ENCODE results near the gene ALDOB. TPM values are rescaled to one million over a fixed set of nuclear protein-coding genes. Genes with fewer than 3 reads are reported as not detected.

The ALDOB gene
- total and polyA plus RNA-seq, 2 of the 13 experiments (the other 11 are each of a cell fraction or from before 2014, with no cell fraction given) = 0.29 to 0.97 TPM

- TF ChIP-seq ZHX2 (IDR thresholded peaks at IDR 0.05; ENCODE audit: low read depth) (peak; percentile 89), ZHX2 (CRISPR knock-in tag; IDR thresholded peaks at IDR 0.05; ENCODE audit: borderline replicate concordance) (no peak), ATF5 (CRISPR knock-in tag; IDR thresholded peaks at IDR 0.05; ENCODE audit: low read depth) (peak; percentile 71; the same call in 1 of the 2 replicates), CC2D1A (CRISPR knock-in tag; IDR thresholded peaks at IDR 0.05) (no peak), MAX (IDR thresholded peaks at IDR 0.05) (peak; percentile 52), ZFP91 (CRISPR knock-in tag; IDR thresholded peaks at IDR 0.05; ENCODE audit: borderline replicate concordance) (peak; percentile 80; the same call in 1 of the 2 replicates), CREBL2 (CRISPR knock-in tag; IDR thresholded peaks at IDR 0.05; ENCODE audit: borderline replicate concordance) (no peak), ZNF260 (CRISPR knock-in tag; IDR thresholded peaks at IDR 0.05; ENCODE audit: borderline replicate concordance, low read depth) (no peak), MED1 (CRISPR knock-in tag; IDR thresholded peaks at IDR 0.05) (peak; percentile 67), ZBTB38 (CRISPR knock-in tag; IDR thresholded peaks at IDR 0.05) (no peak), DNMT3B (CRISPR knock-in tag; conservative IDR thresholded peaks at IDR 0.05) (peak; percentile 92; the same call in 1 of the 2 replicates), ZNF512B (CRISPR knock-in tag; IDR thresholded peaks at IDR 0.05; ENCODE audit: borderline replicate concordance) (no peak), ZNF639 (CRISPR knock-in tag; conservative IDR thresholded peaks at IDR 0.05) (peak; percentile 69; the same call in 1 of the 2 replicates), SIX4 (CRISPR knock-in tag; IDR thresholded peaks at IDR 0.05) (peak; percentile 73)
These were observed 37.3 kb downstream of the ALDOB start, which contains the start of the genes MRPL50 and ZNF189 (continued) for GRCh38 chr9:101398068-101398929.
